ENCODE measurements around the gene XYLB.

Gene XYLB

DNA sequence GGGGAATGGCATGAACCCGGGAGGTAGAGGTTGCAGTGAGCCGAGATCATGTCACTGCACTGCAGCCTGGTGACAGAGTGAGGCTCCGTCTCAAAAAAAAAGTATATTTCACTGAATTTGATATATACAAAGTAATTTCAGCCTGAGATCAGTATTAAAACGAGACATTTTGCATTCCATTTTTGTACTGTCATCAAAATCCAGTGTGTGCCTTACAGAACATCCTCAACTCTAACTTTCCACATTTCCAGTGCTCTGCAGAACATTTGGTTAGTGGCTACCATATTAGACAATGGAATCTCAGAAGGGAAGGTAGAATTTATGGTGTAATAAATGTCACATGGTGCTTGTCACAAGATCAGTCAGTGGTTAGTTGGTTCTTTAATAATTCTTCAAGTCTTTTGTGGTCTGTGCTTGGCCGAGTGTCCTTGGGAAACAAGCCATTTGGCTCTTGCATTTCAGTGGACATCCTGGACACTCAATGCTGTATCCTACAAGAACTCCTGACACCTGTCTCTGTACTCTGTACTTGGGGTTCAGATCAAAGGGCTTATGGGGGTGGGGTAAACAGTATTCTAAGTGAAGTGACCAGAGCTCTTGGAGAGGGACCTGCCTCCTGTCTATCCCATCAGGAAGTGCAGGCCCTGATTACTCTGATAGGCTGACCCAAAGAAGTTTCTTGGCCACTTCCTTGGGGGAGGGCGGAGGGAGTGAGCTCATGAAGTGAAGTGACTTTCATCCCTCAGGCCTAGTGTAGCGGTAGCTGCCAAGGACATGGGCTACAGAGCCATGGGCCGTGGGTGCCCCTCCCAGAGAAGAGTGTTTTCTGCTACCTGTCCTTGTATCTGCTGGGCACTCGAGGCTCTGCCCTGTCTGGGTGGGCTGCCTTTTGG, 110.8 kb downstream of the XYLB start:
- H3K9me3 Mint-ChIP-seq: no peaks in the 10 kb centered on the region
- H3K4me3 Mint-ChIP-seq: no peak overlapping the region
- no peak overlapping the region for H3K27ac Mint-ChIP-seq

GRCh38 chr3:38458796-38459498, 112.4 kb downstream of the XYLB start:
- peaks cover 3% of the 10 kb centered on the region for H3K27me3 Mint-ChIP-seq
- H3K4me1 Mint-ChIP-seq (ENCODE audit: low read depth): peaks cover 8% of the 10 kb centered on the region
- no peaks in the 10 kb centered on the region for H3K9me3 Mint-ChIP-seq
- H3K36me3 Mint-ChIP-seq (ENCODE audit: low read depth): peaks cover 3% of the 10 kb centered on the region
- no peak overlapping the region for H3K27ac Mint-ChIP-seq
- H3K4me3 Mint-ChIP-seq: no peak overlapping the region
- no peak for DNase-seq

More for the DNA sequence above, 110.8 kb downstream of the XYLB start:
- DNase-seq: no peak
- Mint-ChIP-seq H3K27me3 (peaks cover 10% of the 10 kb centered on the region), H3K4me1 (ENCODE audit: low read depth) (peaks cover 17% of the 10 kb centered on the region), H3K36me3 (ENCODE audit: low read depth) (peaks cover 3% of the 10 kb centered on the region)

- no peak for DNase-seq
- H3K9me3 Mint-ChIP-seq: no peaks in the 10 kb centered on the region
- H3K27ac Mint-ChIP-seq: no peak overlapping the region
- H3K4me3 Mint-ChIP-seq: no peak overlapping the region
- H3K4me1 Mint-ChIP-seq (ENCODE audit: low read depth): peaks cover 6% of the 10 kb centered on the region
- peaks cover under 1% of the 10 kb centered on the region for H3K36me3 Mint-ChIP-seq (ENCODE audit: low read depth)
- peaks cover 1% of the 10 kb centered on the region for H3K27me3 Mint-ChIP-seq
Measured at GRCh38 chr3:38459499-38460048, 113.0 kb downstream of the XYLB start.

DNA sequence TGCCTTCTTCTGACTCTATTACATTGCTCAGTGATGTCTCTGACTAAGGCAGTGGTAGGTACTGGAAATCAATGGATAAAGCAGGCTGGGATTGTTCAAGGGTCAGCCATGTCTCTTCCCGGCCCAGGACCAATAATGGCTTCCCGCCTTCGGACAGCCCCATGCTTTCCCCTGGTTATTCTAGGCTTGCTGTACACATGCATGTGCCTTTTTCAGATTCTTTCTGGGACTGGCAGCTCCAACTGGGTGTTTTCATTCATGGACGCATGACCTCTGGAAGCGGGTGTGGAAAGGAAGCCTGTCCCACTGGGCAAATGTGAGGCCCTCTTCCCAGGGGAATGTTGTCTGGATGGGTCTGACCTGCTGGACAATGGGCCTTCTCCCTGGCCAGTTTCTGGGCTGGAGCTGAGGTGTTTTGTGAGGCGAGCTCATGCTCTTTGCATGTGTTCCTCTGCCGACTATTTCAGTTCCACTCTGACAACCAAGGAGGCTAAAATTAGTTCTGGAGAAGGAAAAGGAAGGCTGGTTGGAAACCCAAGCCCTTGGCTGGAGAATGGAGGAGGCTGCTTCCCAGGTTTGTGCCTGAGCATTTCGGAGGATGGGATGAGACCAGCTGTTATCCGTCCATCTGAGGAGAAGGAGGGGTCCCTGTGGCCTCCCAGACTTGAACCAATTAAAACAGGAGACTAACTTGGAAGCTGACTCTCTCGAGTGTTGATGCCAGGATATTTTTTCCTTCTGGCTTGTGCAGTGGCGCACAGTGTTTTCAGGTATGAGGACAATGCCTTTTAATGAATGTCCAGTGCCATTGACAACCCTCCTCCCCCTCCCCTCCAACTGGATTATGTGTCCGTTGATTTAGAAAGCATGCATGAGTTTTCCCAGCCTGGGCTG, 114.0 kb downstream of the XYLB start:
- no peak overlapping the region for H3K4me3 Mint-ChIP-seq
- H3K27ac Mint-ChIP-seq: no peak overlapping the region
- DNase-seq: no peak
- peaks cover 3% of the 10 kb centered on the region for H3K4me1 Mint-ChIP-seq (ENCODE audit: low read depth)
- H3K36me3 Mint-ChIP-seq (ENCODE audit: low read depth): no peaks in the 10 kb centered on the region
- H3K27me3 Mint-ChIP-seq: no peaks in the 10 kb centered on the region
- H3K9me3 Mint-ChIP-seq: peaks cover 2% of the 10 kb centered on the region
